HepG2 (cell line): ENCODE measurements around the gene MTA2. TPM values are rescaled to one million over a fixed set of nuclear protein-coding genes. Genes with fewer than 3 reads are reported as not detected.

Experiments used
- E2F1 ChIP-seq: sonication (generic); formaldehyde crosslinking; IDR thresholded peaks from 2 replicates; pipeline ENCODE4 v1.5.0; 2020; ENCODE audit warnings: missing genetic modification reagents
- ELF4 ChIP-seq: sonication (generic); formaldehyde crosslinking; IDR thresholded peaks from 2 replicates; pipeline ENCODE4 v1.5.0; 2020; ENCODE audit warnings: missing genetic modification reagents, mild to moderate bottlenecking, moderate library complexity, borderline replicate concordance
- HCFC1 ChIP-seq: fragments of 150-350 bp; IDR thresholded peaks from 2 replicates; pipeline ENCODE4 v1.6.1; 2014; ENCODE audit warnings: low read depth, low read length
- IKZF4 ChIP-seq: sonication (generic); formaldehyde crosslinking; IDR thresholded peaks from 2 replicates; pipeline ENCODE4 v1.5.1; 2020; ENCODE audit warnings: borderline replicate concordance, mild to moderate bottlenecking, low read depth, missing genetic modification reagents; ENCODE audit errors: not compliant biosample characterization
- KAT2B ChIP-seq: fragments of 150-350 bp; IDR thresholded peaks from 2 replicates; pipeline ENCODE4 v1.6.1; 2014; ENCODE audit warnings: low read depth, low read length, borderline replicate concordance
- KLF13 ChIP-seq: sonication (generic); formaldehyde crosslinking; IDR thresholded peaks from 2 replicates; pipeline ENCODE4 v1.4.0; 2020; ENCODE audit warnings: mild to moderate bottlenecking, missing genetic modification reagents
- MED8 ChIP-seq: sonication (generic); formaldehyde crosslinking; IDR thresholded peaks from 2 replicates; pipeline ENCODE4 v1.8.1; 2023; ENCODE audit warnings: mild to moderate bottlenecking, missing genetic modification reagents; ENCODE audit not compliant: insufficient replicate concordance
- MLLT10 ChIP-seq: sonication (generic); formaldehyde crosslinking; IDR thresholded peaks from 2 replicates; pipeline ENCODE4 v1.4.0; 2020; ENCODE audit warnings: missing genetic modification reagents
- MYPOP ChIP-seq: sonication (generic); formaldehyde crosslinking; IDR thresholded peaks from 2 replicates; pipeline ENCODE4 v1.8.1; 2023; ENCODE audit warnings: mild to moderate bottlenecking, moderate library complexity, missing genetic modification reagents
- NPAS2 ChIP-seq: sonication (generic); formaldehyde crosslinking; IDR thresholded peaks from 2 replicates; pipeline ENCODE4 v1.8.0; 2022; ENCODE audit warnings: mild to moderate bottlenecking, missing genetic modification reagents, borderline replicate concordance
- PHF5A ChIP-seq: IDR thresholded peaks from one replicate; pipeline ENCODE4 v1.6.1; 2018; ENCODE audit warnings: low read depth, missing genetic modification reagents; ENCODE audit not compliant: unreplicated experiment
- PRPF4 ChIP-seq: fragments of 200-400 bp; formaldehyde crosslinking; IDR thresholded peaks from 2 replicates; pipeline ENCODE4 v1.6.1; 2016; ENCODE audit warnings: low read length, low read depth; ENCODE audit not compliant: poor library complexity, severe bottlenecking
- RARG ChIP-seq: sonication (generic); formaldehyde crosslinking; IDR thresholded peaks from 2 replicates; pipeline ENCODE4 v1.4.0; 2020; ENCODE audit warnings: low read depth, mild to moderate bottlenecking, missing genetic modification reagents
- SKI ChIP-seq: fragments of 450-650 bp; IDR thresholded peaks from one replicate; pipeline ENCODE4 v1.6.1; 2018; ENCODE audit warnings: mild to moderate bottlenecking; ENCODE audit not compliant: partially characterized antibody
- SNAPC4 ChIP-seq: sonication (generic); formaldehyde crosslinking; IDR thresholded peaks from 2 replicates; pipeline ENCODE4 v1.4.0; 2020; ENCODE audit warnings: mild to moderate bottlenecking, missing genetic modification reagents
- SP4 ChIP-seq: sonication (generic); formaldehyde crosslinking; IDR thresholded peaks from 2 replicates; pipeline ENCODE4 v1.8.1; 2023; ENCODE audit warnings: mild to moderate bottlenecking, missing genetic modification reagents
- TRIM24 ChIP-seq: sonication (generic); formaldehyde crosslinking; IDR thresholded peaks from 2 replicates; pipeline ENCODE4 v1.8.0; 2022; ENCODE audit warnings: mild to moderate bottlenecking, missing genetic modification reagents
- TSC22D2 ChIP-seq: sonication (generic); formaldehyde crosslinking; IDR thresholded peaks from 2 replicates; pipeline ENCODE4 v1.5.1; 2020; ENCODE audit warnings: missing genetic modification reagents, mild to moderate bottlenecking, borderline replicate concordance
- YEATS2 ChIP-seq: sonication (generic); formaldehyde crosslinking; IDR thresholded peaks from 2 replicates; pipeline ENCODE4 v1.4.0; 2020; ENCODE audit warnings: missing genetic modification reagents, borderline replicate concordance
- ZFAT ChIP-seq: sonication (generic); formaldehyde crosslinking; conservative IDR thresholded peaks from 2 replicates; pipeline ENCODE4 v1.8.1; 2023; ENCODE audit warnings: missing genetic modification reagents, inconsistent platforms
- ZNF17 ChIP-seq: sonication (generic); formaldehyde crosslinking; IDR thresholded peaks from 2 replicates; pipeline ENCODE4 v1.5.0; 2020; ENCODE audit warnings: mild to moderate bottlenecking, missing genetic modification reagents
- ZNF619 ChIP-seq: sonication (generic); formaldehyde crosslinking; IDR thresholded peaks from 2 replicates; pipeline ENCODE4 v1.4.0; 2020; ENCODE audit warnings: mild to moderate bottlenecking, missing genetic modification reagents
- ZNF629 ChIP-seq: sonication (generic); formaldehyde crosslinking; conservative IDR thresholded peaks from 2 replicates; pipeline ENCODE4 v1.5.0; 2020; ENCODE audit warnings: missing genetic modification reagents
- ZNF678 ChIP-seq: sonication (generic); formaldehyde crosslinking; IDR thresholded peaks from 2 replicates; pipeline ENCODE4 v1.4.0; 2020; ENCODE audit warnings: mild to moderate bottlenecking, missing genetic modification reagents
- ZNF713 ChIP-seq: sonication (generic); formaldehyde crosslinking; IDR thresholded peaks from 2 replicates; pipeline ENCODE4 v1.4.0; 2020; ENCODE audit warnings: mild to moderate bottlenecking, missing genetic modification reagents
- polyA plus RNA-seq, 8 experiments: library from polyadenylated mRNA; depleted of rRNA in 3 of 8; stranded (reverse) in 7 of 8; unstranded in 1 of 8; fragments of >200 nt; fragmentation: Illumina TruSeq in 4 of 8; extraction: Trizol in 4 of 8; gene quantifications; 2 replicates each; pipeline versions ENCODE4 v1.2.1 to v1.2.3, GENCODE V29; 2011 to 2016; ENCODE audit warnings: low read depth in 4 of 8, missing spikeins in 1 of 8, mixed read lengths in 1 of 8; ENCODE audit not compliant: insufficient read depth in 1 of 8
- total RNA-seq, 5 experiments: library from RNA; depleted of rRNA; stranded (reverse); fragments of >200 nt; fragmentation: Illumina TruSeq; extraction: Trizol; gene quantifications; 2 replicates each; pipeline ENCODE4 v1.2.3, GENCODE V29; 2016; ENCODE audit warnings: low read depth in 1 of 5

The MTA2 gene
- total and polyA plus RNA-seq, 2 of the 13 experiments (the other 11 are each of a cell fraction or from before 2014, with no cell fraction given), result 14.0 to 70.0 TPM

GRCh38 chr11:62547691-62548281 lies 53.9 kb downstream of the MTA2 start (continued):
- no peak; the same call in 1 of the 2 replicates for TF ChIP-seq SNAPC4 (CRISPR knock-in tag)
- TF ChIP-seq SP4 (CRISPR knock-in tag), result no peak
- TF ChIP-seq NPAS2 (CRISPR knock-in tag), result no peak
- TF ChIP-seq TRIM24, result no peak
- TF ChIP-seq ZNF713 (CRISPR knock-in tag), result no peak
- no peak for TF ChIP-seq KAT2B
- TF ChIP-seq TSC22D2 (CRISPR knock-in tag), result no peak
- no peak for TF ChIP-seq PRPF4
- TF ChIP-seq ZNF619, result no peak
- TF ChIP-seq KLF13 (CRISPR knock-in tag), result no peak
- no peak for TF ChIP-seq IKZF4
- no peak for TF ChIP-seq HCFC1
- peak; percentile 43 for TF ChIP-seq SKI
- TF ChIP-seq ZFAT (CRISPR knock-in tag), result no peak
- TF ChIP-seq MLLT10, result no peak
- TF ChIP-seq ZNF629 (CRISPR knock-in tag), result no peak
- TF ChIP-seq MYPOP, result peak; percentile 78; the same call in 1 of the 2 replicates
- TF ChIP-seq YEATS2, result peak; percentile 69; the same call in 1 of the 2 replicates
- no peak for TF ChIP-seq ELF4 (CRISPR knock-in tag)
- no peak for TF ChIP-seq PHF5A (CRISPR knock-in tag)
- no peak for TF ChIP-seq ZNF678 (CRISPR knock-in tag)
- TF ChIP-seq ZNF17 (CRISPR knock-in tag), result no peak
- TF ChIP-seq MED8 (CRISPR knock-in tag), result no peak
- TF ChIP-seq RARG (CRISPR knock-in tag), result no peak
- TF ChIP-seq E2F1 (CRISPR knock-in tag), result no peak
